Keratinocyte (primary cell): ENCODE data around the gene SMIM24.

Experiments
- CTCF ChIP-seq, 3 experiments: IDR thresholded peaks in 1 of 3; conservative IDR thresholded peaks in 1 of 3; optimal IDR thresholded peaks in 1 of 3; 2 replicates in 2 of 3; 3 replicates in 1 of 3; pipeline versions ENCODE3 to v1.5.1; 2011; ENCODE audit warnings: low read length in 3 of 3, mild to moderate bottlenecking in 3 of 3, moderate library complexity in 2 of 3, control low read depth in 1 of 3, inconsistent platforms in 1 of 3; ENCODE audit not compliant: insufficient read depth in 2 of 3; ENCODE audit errors: extremely low read depth in 1 of 3
- EZH2 ChIP-seq: IDR thresholded peaks from one replicate; pipeline ENCODE4 v1.6.1; 2012; ENCODE audit warnings: inconsistent platforms, mild to moderate bottlenecking, low read length, moderate library complexity

GRCh38 chr19:3478409-3479176, 1.7 kb downstream of the SMIM24 start:
- no peak for TF ChIP-seq EZH2
- no peak for TF ChIP-seq CTCF (optimal IDR thresholded peaks at IDR 0.05 in 1 of 3, IDR thresholded peaks at IDR 0.05 in 1 of 3, conservative IDR thresholded peaks at IDR 0.05 in 1 of 3; ENCODE audit: extremely low read depth in 1 of 3, insufficient read depth in 2 of 3, low read length in 3 of 3)
